Neural cell (in vitro differentiated cells): ENCODE measurements around the gene SH3BP4. TPM values are rescaled to one million over a fixed set of nuclear protein-coding genes. Genes with fewer than 3 reads are reported as not detected.

ENCODE experiments used
- H2AFZ ChIP-seq: fragments of 200-600, 300-800 bp; sonication (generic), shearing (Covaris generic); 2 replicates; pipeline ENCODE4 v1.6.0; 2014; ENCODE audit warnings: low read depth, mild to moderate bottlenecking, antibody characterized with exemption, low read length, moderate library complexity
- H3F3A ChIP-seq: fragments of 200-600 bp; shearing (Covaris generic); 2 replicates; pipeline ENCODE4 v1.6.1; 2016; ENCODE audit warnings: mild to moderate bottlenecking, moderate library complexity, mixed read lengths, antibody characterized with exemption, low read length; ENCODE audit not compliant: insufficient read depth, poor library complexity, severe bottlenecking
- H3K27ac ChIP-seq: fragments of 200-600, 300-800 bp; sonication (generic), shearing (Covaris generic); 2 replicates; pipeline ENCODE4 v1.5.1; 2014; ENCODE audit warnings: mild to moderate bottlenecking, low read length, moderate library complexity
- H3K27me3 ChIP-seq: fragments of 300-800, 200-600 bp; sonication (generic), shearing (Covaris generic); 2 replicates; pipeline ENCODE4 v1.6.0; 2014; ENCODE audit warnings: mild to moderate bottlenecking, low read depth, low read length, moderate library complexity; ENCODE audit not compliant: insufficient read depth
- H3K36me3 ChIP-seq: fragments of 300-800, 200-600 bp; sonication (generic), shearing (Covaris generic); 2 replicates; pipeline ENCODE4 v1.5.1; 2014; ENCODE audit warnings: mild to moderate bottlenecking, antibody characterized with exemption, low read length, moderate library complexity; ENCODE audit not compliant: insufficient read depth
- H3K4me2 ChIP-seq: fragments of 300-800, 200-600 bp; sonication (generic), shearing (Covaris generic); 2 replicates; pipeline ENCODE4 v1.6.0; 2014; ENCODE audit warnings: mild to moderate bottlenecking, low read length
- H3K4me3 ChIP-seq: fragments of 300-800, 200-600 bp; sonication (generic), shearing (Covaris generic); 2 replicates; pipeline ENCODE4 v1.5.1; 2014; ENCODE audit warnings: mild to moderate bottlenecking, low read length, moderate library complexity
- H3K79me2 ChIP-seq: fragments of 200-600 bp; shearing (Covaris generic); replicated peaks from 2 replicates; pipeline ENCODE4 v1.6.0; 2014; ENCODE audit warnings: mild to moderate bottlenecking, low read length, moderate library complexity; ENCODE audit not compliant: insufficient read depth
- H3K9ac ChIP-seq: fragments of 300-800, 200-600 bp; sonication (generic), shearing (Covaris generic); 2 replicates; pipeline ENCODE4 v1.6.1; 2016; ENCODE audit warnings: mild to moderate bottlenecking, low read length, mixed read lengths
- H3K9me2 ChIP-seq: fragments of 200-600 bp; shearing (Covaris generic); 2 replicates; pipeline ENCODE4 v1.6.1; 2016; ENCODE audit warnings: mild to moderate bottlenecking, low read length, mixed read lengths; ENCODE audit not compliant: insufficient read depth
- H3K9me3 ChIP-seq: fragments of 200-600, 300-800 bp; sonication (generic), shearing (Covaris generic); 2 replicates; pipeline ENCODE4 v1.6.1; 2016; ENCODE audit warnings: mild to moderate bottlenecking, mixed run types, low read length, moderate library complexity, mixed read lengths
- H4K20me1 ChIP-seq: fragments of 200-600 bp; shearing (Covaris generic); 2 replicates; pipeline ENCODE4 v1.6.1; 2016; ENCODE audit warnings: mild to moderate bottlenecking, mixed run types; ENCODE audit not compliant: insufficient read depth
- CTCF ChIP-seq: fragments of 450-650 bp; IDR thresholded peaks from 2 replicates; pipeline ENCODE4 v1.5.1; 2014; ENCODE audit warnings: antibody characterized with exemption, mild to moderate bottlenecking, moderate library complexity; ENCODE audit not compliant: poor library complexity, severe bottlenecking
- EP300 ChIP-seq: fragments of 450-650 bp; conservative IDR thresholded peaks from 2 replicates; pipeline ENCODE4 v1.6.1; 2014; ENCODE audit warnings: antibody characterized with exemption, mild to moderate bottlenecking, moderate library complexity; ENCODE audit not compliant: poor library complexity, severe bottlenecking
- EZH2 ChIP-seq: fragments of 200-600, 300-800 bp; shearing (Covaris generic), sonication (generic); IDR thresholded peaks from 2 replicates; pipeline ENCODE4 v1.6.1; 2014; ENCODE audit warnings: antibody characterized with exemption, low read length, borderline replicate concordance, mild to moderate bottlenecking; ENCODE audit not compliant: insufficient read depth, poor library complexity, severe bottlenecking
- MXI1 ChIP-seq: fragments of 450-650 bp; conservative IDR thresholded peaks from 2 replicates; pipeline ENCODE4 v1.6.1; 2014; ENCODE audit warnings: antibody characterized with exemption, mild to moderate bottlenecking; ENCODE audit not compliant: poor library complexity, severe bottlenecking
- POLR2AphosphoS5 ChIP-seq: IDR thresholded peaks from 2 replicates; pipeline ENCODE4 v1.6.1; 2012
- RAD21 ChIP-seq: fragments of 450-650 bp; conservative IDR thresholded peaks from 2 replicates; pipeline ENCODE4 v1.6.1; 2014; ENCODE audit warnings: antibody characterized with exemption, mild to moderate bottlenecking, moderate library complexity
- REST ChIP-seq: IDR thresholded peaks from 2 replicates; pipeline ENCODE4 v1.6.1; 2012; ENCODE audit warnings: borderline replicate concordance
- SMC3 ChIP-seq: fragments of 450-650 bp; conservative IDR thresholded peaks from 2 replicates; pipeline ENCODE4 v1.6.1; 2014; ENCODE audit warnings: antibody characterized with exemption, mild to moderate bottlenecking, moderate library complexity; ENCODE audit not compliant: poor library complexity
- TAF1 ChIP-seq: IDR thresholded peaks from 2 replicates; pipeline ENCODE4 v1.6.1; 2012; ENCODE audit warnings: low read depth
- polyA plus RNA-seq: library from polyadenylated mRNA; depleted of rRNA; stranded (reverse); fragments of >200 nt; gene quantifications from 2 replicates; pipeline ENCODE4 v1.2.3, GENCODE V29; 2014

SH3BP4 gene
- polyA plus RNA-seq, 1 donor from 2014 or later: 3.3 TPM

GRCh38 chr2:235047171-235048160 lies 95.6 kb downstream of the SH3BP4 start:
- H3K4me3 ChIP-seq: no peak overlapping the region
- no peak overlapping the region for H3K9ac ChIP-seq
- no peak overlapping the region for H3K27ac ChIP-seq
- no peaks in the 10 kb centered on the region for H3K79me2 ChIP-seq
- H3K9me2 ChIP-seq: no peaks in the 10 kb centered on the region
- no peak overlapping the region for H3K4me2 ChIP-seq
- H3K36me3 ChIP-seq: no peaks in the 10 kb centered on the region
- no peak overlapping the region for H2AFZ ChIP-seq
- no peak for TF ChIP-seq REST
- TF ChIP-seq SMC3: no peak
- no peak for TF ChIP-seq POLR2AphosphoS5
- no peak for TF ChIP-seq TAF1
- TF ChIP-seq RAD21: no peak
- TF ChIP-seq EP300: no peak
- no peak for TF ChIP-seq EZH2
- TF ChIP-seq CTCF: no peak
- no peak for TF ChIP-seq MXI1
- no peaks in the 10 kb centered on the region for H3F3A ChIP-seq
- no peaks in the 10 kb centered on the region for H3K9me3 ChIP-seq
- H3K27me3 ChIP-seq: no peaks in the 10 kb centered on the region
- no peaks in the 10 kb centered on the region for H4K20me1 ChIP-seq

GRCh38 chr2:235048549-235048948 lies 96.7 kb downstream of the SH3BP4 start:
- Histone ChIP-seq H3F3A (no peaks in the 10 kb centered on the region), H3K27ac (no peak overlapping the region)

More at GRCh38 chr2:235048549-235048948, 96.7 kb downstream of the SH3BP4 start:
- no peaks in the 10 kb centered on the region for H3K9me3 ChIP-seq
- no peak overlapping the region for H3K4me3 ChIP-seq
- H3K27me3 ChIP-seq: no peaks in the 10 kb centered on the region
- no peak for TF ChIP-seq TAF1
- no peak for TF ChIP-seq EP300
- TF ChIP-seq MXI1: no peak
- H4K20me1 ChIP-seq: no peaks in the 10 kb centered on the region
- H2AFZ ChIP-seq: no peak overlapping the region
- no peaks in the 10 kb centered on the region for H3K9me2 ChIP-seq
- no peak overlapping the region for H3K9ac ChIP-seq
- no peak overlapping the region for H3K4me2 ChIP-seq
- H3K36me3 ChIP-seq: no peaks in the 10 kb centered on the region
- no peaks in the 10 kb centered on the region for H3K79me2 ChIP-seq
